ENCODE data around the gene STEAP1. TPM values are rescaled to one million over a fixed set of nuclear protein-coding genes. Genes with fewer than 3 reads are reported as not detected.
A peak's percentile ranks its signal among the peaks of the same experiment; 100 is the strongest.
"Not testable (repeated sequence)": the region's sequence is repeated elsewhere in the genome, so short reads cannot be mapped to it uniquely, and the experiment has no call there.

The STEAP1 gene
- 1 to 10 TPM; 2.0 to 6.6 (median 3.9) TPM for total RNA-seq

GRCh38 chr7:90153943-90154771 lies at the start of gene STEAP1:
TSS of gene STEAP1 (plus strand) at chr7:90154469. CDS start at chr7:90159789, 5,320 bp downstream.
- Histone ChIP-seq H3K27ac (peak within 1 kb of the TSS; percentile 43 to 55 (median 54)), H3K4me3 (peak within 1 kb of the TSS; percentile 37 to 67 (median 56))
- not testable (repeated sequence) for H3K9me3 ChIP-seq, H3K36me3 ChIP-seq, H3K27me3 ChIP-seq, H3K4me1 ChIP-seq
- peak; percentile 51 to 92 (median 90) for TF ChIP-seq CTCF (IDR thresholded peaks at IDR 0.05)
- peak; percentile 84 to 96 (median 96) for DNase-seq

- H3K9me3 ChIP-seq, H3K27me3 ChIP-seq, H3K4me3 ChIP-seq: not testable (repeated sequence)
These were observed 39.3 kb upstream of the STEAP1 start for GRCh38 chr7:90114972-90115371.

GRCh38 chr7:90118551-90119177 lies 35.6 kb upstream of the STEAP1 start:
- DNase-seq, H3K4me1 ChIP-seq, H3K36me3 ChIP-seq, H3K27ac ChIP-seq, H3K9me3 ChIP-seq, H3K27me3 ChIP-seq: not testable (repeated sequence)
- peak overlapping the region; percentile 20 to 45 (median 30) for H3K4me3 ChIP-seq

More at GRCh38 chr7:90114972-90115371, 39.3 kb upstream of the STEAP1 start:
- H3K36me3 ChIP-seq, DNase-seq, H3K27ac ChIP-seq, H3K4me1 ChIP-seq: not testable (repeated sequence)

- TF ChIP-seq CTCF (IDR thresholded peaks at IDR 0.05) = no peak
- TF ChIP-seq POLR2A (IDR thresholded peaks at IDR 0.05) = no peak
- no peak overlapping the region for H3K27ac ChIP-seq
- no peaks in the 10 kb centered on the region for H3K9me3 ChIP-seq
- H3K4me1 ChIP-seq = peaks cover 0 to 7% (median 0%) of the 10 kb centered on the region in 4 donors
- peak overlapping the region; percentile 20 to 45 (median 30) for H3K4me3 ChIP-seq
- no peaks in the 10 kb centered on the region for H3K27me3 ChIP-seq
- peak in 1 of 3 donors; percentile 45 for DNase-seq
- H3K36me3 ChIP-seq = no peaks in the 10 kb centered on the region
These were observed 34.9 kb upstream of the STEAP1 start for GRCh38 chr7:90119178-90119971.

- H3K4me3 ChIP-seq, H3K27me3 ChIP-seq: not testable (repeated sequence)
These were observed 34.1 kb upstream of the STEAP1 start for GRCh38 chr7:90120205-90120604.

GRCh38 chr7:90131746-90132145 lies 22.5 kb upstream of the STEAP1 start:
- H3K27ac ChIP-seq, DNase-seq, H3K27me3 ChIP-seq, H3K4me3 ChIP-seq, H3K4me1 ChIP-seq, H3K36me3 ChIP-seq, H3K9me3 ChIP-seq: not testable (repeated sequence)

More at GRCh38 chr7:90120205-90120604, 34.1 kb upstream of the STEAP1 start:
- not testable (repeated sequence) for DNase-seq, H3K36me3 ChIP-seq, H3K27ac ChIP-seq, H3K9me3 ChIP-seq, H3K4me1 ChIP-seq

- H3K36me3 ChIP-seq, DNase-seq, H3K27me3 ChIP-seq, H3K9me3 ChIP-seq, H3K4me3 ChIP-seq, H3K4me1 ChIP-seq, H3K27ac ChIP-seq: not testable (repeated sequence)
These were observed 6.9 kb upstream of the STEAP1 start for GRCh38 chr7:90147079-90147960.

Measured in Peyer's patch (tissue), 4 donors.